ENCODE data around the gene CCDC57.

DNA sequence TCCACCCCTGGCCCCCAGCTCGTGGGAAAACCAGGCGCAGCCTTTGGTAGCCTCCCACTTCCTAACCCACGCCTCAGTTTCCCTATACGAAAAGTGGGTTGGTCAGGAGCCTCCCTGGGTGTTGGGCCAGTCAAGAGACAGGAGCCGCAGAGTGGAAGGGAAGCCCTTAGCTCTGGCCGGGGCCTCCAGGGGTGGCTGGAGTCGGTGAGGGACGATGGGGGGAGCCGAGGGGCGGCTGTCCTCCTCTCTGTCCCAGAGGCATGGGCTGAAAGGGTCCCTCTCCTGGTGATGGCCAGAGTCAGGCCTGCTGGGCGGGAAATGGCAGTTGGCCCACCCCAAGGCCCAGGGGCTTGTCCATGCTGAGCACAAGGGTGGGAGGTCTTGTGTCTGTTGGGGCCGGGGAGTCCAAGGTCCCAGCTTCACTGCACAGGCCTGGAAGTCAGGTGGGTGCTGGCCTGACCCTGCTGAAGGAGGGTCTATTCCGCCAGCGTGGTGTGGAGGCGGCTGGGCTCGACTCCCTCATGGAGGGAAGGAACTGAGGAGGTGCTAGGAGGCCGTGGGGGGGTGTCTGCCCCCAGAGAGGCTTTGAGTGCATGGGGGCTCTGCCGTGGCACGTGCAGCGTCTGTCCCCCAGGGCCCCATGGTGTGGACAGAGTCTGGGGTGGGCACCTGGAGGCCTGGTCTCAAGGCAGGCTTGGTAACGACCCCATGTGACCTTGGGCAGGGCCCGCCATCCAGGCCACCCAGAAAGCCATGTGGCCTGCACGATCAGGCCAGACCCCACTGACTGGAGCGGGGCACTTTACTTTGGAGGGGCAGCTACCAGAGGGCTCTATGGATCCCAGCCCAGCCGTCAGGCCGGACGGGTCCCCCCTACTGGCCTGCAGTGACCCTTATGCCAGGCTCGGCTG lies 17.3 kb upstream of the CCDC57 start:
- TF ChIP-seq, protein P1, sequence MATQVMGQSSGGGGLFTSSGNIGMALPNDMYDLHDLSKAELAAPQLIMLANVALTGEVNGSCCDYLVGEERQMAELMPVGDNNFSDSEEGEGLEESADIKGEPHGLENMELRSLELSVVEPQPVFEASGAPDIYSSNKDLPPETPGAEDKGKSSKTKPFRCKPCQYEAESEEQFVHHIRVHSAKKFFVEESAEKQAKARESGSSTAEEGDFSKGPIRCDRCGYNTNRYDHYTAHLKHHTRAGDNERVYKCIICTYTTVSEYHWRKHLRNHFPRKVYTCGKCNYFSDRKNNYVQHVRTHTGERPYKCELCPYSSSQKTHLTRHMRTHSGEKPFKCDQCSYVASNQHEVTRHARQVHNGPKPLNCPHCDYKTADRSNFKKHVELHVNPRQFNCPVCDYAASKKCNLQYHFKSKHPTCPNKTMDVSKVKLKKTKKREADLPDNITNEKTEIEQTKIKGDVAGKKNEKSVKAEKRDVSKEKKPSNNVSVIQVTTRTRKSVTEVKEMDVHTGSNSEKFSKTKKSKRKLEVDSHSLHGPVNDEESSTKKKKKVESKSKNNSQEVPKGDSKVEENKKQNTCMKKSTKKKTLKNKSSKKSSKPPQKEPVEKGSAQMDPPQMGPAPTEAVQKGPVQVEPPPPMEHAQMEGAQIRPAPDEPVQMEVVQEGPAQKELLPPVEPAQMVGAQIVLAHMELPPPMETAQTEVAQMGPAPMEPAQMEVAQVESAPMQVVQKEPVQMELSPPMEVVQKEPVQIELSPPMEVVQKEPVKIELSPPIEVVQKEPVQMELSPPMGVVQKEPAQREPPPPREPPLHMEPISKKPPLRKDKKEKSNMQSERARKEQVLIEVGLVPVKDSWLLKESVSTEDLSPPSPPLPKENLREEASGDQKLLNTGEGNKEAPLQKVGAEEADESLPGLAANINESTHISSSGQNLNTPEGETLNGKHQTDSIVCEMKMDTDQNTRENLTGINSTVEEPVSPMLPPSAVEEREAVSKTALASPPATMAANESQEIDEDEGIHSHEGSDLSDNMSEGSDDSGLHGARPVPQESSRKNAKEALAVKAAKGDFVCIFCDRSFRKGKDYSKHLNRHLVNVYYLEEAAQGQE (IDR thresholded peaks at IDR 0.05; ENCODE audit: insufficient read depth in 1 of 2, low read depth in 2 of 2, low read length in 2 of 2) = 0 out of 4 replicates have a peak, but pooled peaks of 1 of the 2 experiments have one; percentile 16
- no peak for TF ChIP-seq POLR2AphosphoS5 (IDR thresholded peaks at IDR 0.05; ENCODE audit: low read depth, low read length)

All from PFSK-1 (cell line).